ENCODE measurements around the gene SF3B2. TPM values are rescaled to one million over a fixed set of nuclear protein-coding genes. Genes with fewer than 3 reads are reported as not detected.
"Not testable (repeated sequence)": the region's sequence is repeated elsewhere in the genome, so short reads cannot be mapped to it uniquely, and the experiment has no call there.

SF3B2 gene
- 100 to 1,000 TPM; 123 to 131 TPM for total RNA-seq
- long read RNA-seq, transcript SF3B2-201 (22 exons, 2,903 nt): major isoform, 19 of 71 reads
- long read RNA-seq, partial matches to known transcripts: 44 of 71 reads
- long read RNA-seq, other reads (novel, unspliced or antisense): 8 of 71 reads

GRCh38 chr11:66051766-66052663 lies at the start of gene SF3B2:
Gene SF3B2 (plus strand): TSS chr11:66052364. CDS start chr11:66052385, 21 bp downstream.
- DNase-seq (peak; percentile 97 to 98), ATAC-seq (peak; percentile 93)
- intact Hi-C loops (cut with DNase I, micrococcal nuclease): no loop called here

GRCh38 chr11:66002648-66003225 lies 49.4 kb upstream of the SF3B2 start:
- intact Hi-C loops (cut with DNase I, micrococcal nuclease): no loop called here
- DNase-seq (peak; percentile 64 to 69), ATAC-seq (peak; percentile 79)

GRCh38 chr11:66003291-66003690 lies 48.9 kb upstream of the SF3B2 start:
- DNase-seq: no peak
- ATAC-seq: no peak
- intact Hi-C loops (cut with DNase I, micrococcal nuclease): no loop called here

GRCh38 chr11:66004186-66004585 lies 48.0 kb upstream of the SF3B2 start:
- no peak for DNase-seq
- intact Hi-C loops (cut with DNase I, micrococcal nuclease): no loop called here
- ATAC-seq: no peak

- no peak for DNase-seq
- ATAC-seq: no peak
- intact Hi-C loops (cut with DNase I, micrococcal nuclease): no loop called here
Measured at GRCh38 chr11:66006134-66006890, 45.9 kb upstream of the SF3B2 start.

- intact Hi-C loops (cut with DNase I, micrococcal nuclease): no loop called here
- DNase-seq: no peak
- no peak for ATAC-seq
Measured at GRCh38 chr11:66006891-66007176, 45.3 kb upstream of the SF3B2 start.

GRCh38 chr11:66007201-66007634 lies 44.9 kb upstream of the SF3B2 start:
- intact Hi-C loops (cut with DNase I, micrococcal nuclease): no loop called here
- no peak for ATAC-seq
- DNase-seq: no peak

- intact Hi-C loops (cut with DNase I, micrococcal nuclease): no loop called here
- DNase-seq (no peak), ATAC-seq (no peak)
Measured at GRCh38 chr11:66008095-66008467, 44.1 kb upstream of the SF3B2 start.

- DNase-seq (no peak), ATAC-seq (no peak)
- intact Hi-C loops (cut with DNase I, micrococcal nuclease): no loop called here
Measured at GRCh38 chr11:66008468-66009101, 43.6 kb upstream of the SF3B2 start.

- ATAC-seq; DNase-seq; intact Hi-C loops (cut with DNase I, micrococcal nuclease): not testable (repeated sequence)
Measured at GRCh38 chr11:66010036-66010435, 42.1 kb upstream of the SF3B2 start.

- no peak for ATAC-seq
- intact Hi-C loops (cut with DNase I, micrococcal nuclease): no loop called here
- DNase-seq: no peak
Measured at GRCh38 chr11:66011239-66011784, 40.9 kb upstream of the SF3B2 start.

GRCh38 chr11:66011785-66012303 lies 40.3 kb upstream of the SF3B2 start, which contains the start of gene CST6:
Gene CST6 (plus strand): TSS chr11:66012008. CDS start chr11:66012045, 37 bp downstream.
- DNase-seq: no peak
- intact Hi-C loops (cut with DNase I, micrococcal nuclease): no loop called here
- peak; percentile 29 for ATAC-seq

- ATAC-seq: no peak
- DNase-seq: no peak
- intact Hi-C loops (cut with DNase I, micrococcal nuclease): no loop called here
Measured at GRCh38 chr11:66012371-66012945, 39.7 kb upstream of the SF3B2 start.

- DNase-seq (no peak), ATAC-seq (no peak)
- intact Hi-C loops (cut with DNase I, micrococcal nuclease): no loop called here
Measured at GRCh38 chr11:66012946-66013761, 39.0 kb upstream of the SF3B2 start.

- intact Hi-C loops (cut with DNase I, micrococcal nuclease): no loop called here
- ATAC-seq: no peak
- no peak for DNase-seq
Measured at GRCh38 chr11:66013762-66014100, 38.4 kb upstream of the SF3B2 start.

GRCh38 chr11:66014804-66015453 lies 37.2 kb upstream of the SF3B2 start:
- intact Hi-C loops (cut with DNase I, micrococcal nuclease): no loop called here
- no peak for ATAC-seq
- no peak for DNase-seq

- ATAC-seq: no peak
- intact Hi-C loops (cut with DNase I, micrococcal nuclease): no loop called here
Measured at GRCh38 chr11:66015454-66015881, 36.7 kb upstream of the SF3B2 start.

More at GRCh38 chr11:66015454-66015881, 36.7 kb upstream of the SF3B2 start:
- no peak for DNase-seq
